GM23248 (cell line): ENCODE results near the gene UTS2R. TPM values are rescaled to one million over a fixed set of nuclear protein-coding genes. Genes with fewer than 3 reads are reported as not detected.

Source experiments
- DNase-seq: peaks from one replicate; pipeline ENCODE4 v3.0.0-alpha.2; 2015
- H2AFZ ChIP-seq: fragments of 200-600 bp; sonication (generic); 2 replicates; pipeline ENCODE4 v1.6.1; 2016; ENCODE audit warnings: antibody characterized with exemption
- H3F3A ChIP-seq: fragments of 200-600 bp; sonication (generic); 2 replicates; pipeline ENCODE4 v1.6.1; 2016; ENCODE audit warnings: mild to moderate bottlenecking, antibody characterized with exemption, mixed run types; ENCODE audit not compliant: insufficient read depth
- H3K27ac ChIP-seq: fragments of 200-600 bp; sonication (generic); 2 replicates; pipeline ENCODE4 v1.5.1; 2016; ENCODE audit warnings: mild to moderate bottlenecking
- H3K27me3 ChIP-seq: fragments of 200-600 bp; sonication (generic); replicated peaks from 2 replicates; pipeline ENCODE4 v1.6.1; 2016; ENCODE audit warnings: mild to moderate bottlenecking; ENCODE audit not compliant: insufficient read depth
- H3K36me3 ChIP-seq: fragments of 200-600 bp; sonication (generic); 2 replicates; pipeline ENCODE4 v1.6.1; 2016; ENCODE audit warnings: low read depth, mild to moderate bottlenecking
- H3K4me1 ChIP-seq: fragments of 200-600 bp; sonication (generic); 2 replicates; pipeline ENCODE4 v1.6.1; 2016; ENCODE audit warnings: mild to moderate bottlenecking; ENCODE audit not compliant: insufficient read depth
- H3K4me2 ChIP-seq: fragments of 200-600 bp; sonication (generic); one replicate; pipeline ENCODE4 v1.6.1; 2016; ENCODE audit warnings: mild to moderate bottlenecking; ENCODE audit not compliant: unreplicated experiment
- H3K4me3 ChIP-seq: fragments of 200-600 bp; sonication (generic); 2 replicates; pipeline ENCODE4 v1.5.1; 2016; ENCODE audit warnings: mild to moderate bottlenecking
- H3K79me2 ChIP-seq: fragments of 200-600 bp; sonication (generic); 2 replicates; pipeline ENCODE4 v1.6.1; 2016; ENCODE audit warnings: mild to moderate bottlenecking; ENCODE audit not compliant: insufficient read depth
- H3K9ac ChIP-seq: fragments of 200-600 bp; sonication (generic); 2 replicates; pipeline ENCODE4 v1.6.1; 2016; ENCODE audit warnings: mild to moderate bottlenecking
- H3K9me2 ChIP-seq: fragments of 200-600 bp; sonication (generic); 2 replicates; pipeline ENCODE4 v1.6.1; 2016; ENCODE audit warnings: mixed run types, mild to moderate bottlenecking, moderate library complexity; ENCODE audit not compliant: insufficient read depth
- H3K9me3 ChIP-seq: fragments of 200-600 bp; sonication (generic); one replicate; pipeline ENCODE4 v1.6.1; 2017; ENCODE audit warnings: low read depth
- H4K20me1 ChIP-seq: fragments of 200-600 bp; sonication (generic); 2 replicates; pipeline ENCODE4 v1.6.0; 2016; ENCODE audit not compliant: insufficient read depth
- EZH2 ChIP-seq: fragments of 200-600 bp; sonication (generic); IDR thresholded peaks from 2 replicates; pipeline ENCODE4 v1.6.1; 2018; ENCODE audit warnings: antibody characterized with exemption, mild to moderate bottlenecking; ENCODE audit not compliant: insufficient read depth, poor library complexity, severe bottlenecking
- EZH2phosphoT487 ChIP-seq: fragments of 200-600 bp; sonication (generic); IDR thresholded peaks from 2 replicates; pipeline ENCODE4 v1.6.1; 2018; ENCODE audit warnings: antibody characterized with exemption, moderate library complexity, mild to moderate bottlenecking, low read depth; ENCODE audit not compliant: insufficient read depth
- WGBS, 2 experiments: methylation state at CpG; one replicate each; pipeline ENCODE4 v1.1.6; 2015 to 2017; ENCODE audit warnings: low lambda C conversion rate in 2 of 2, low coverage in 1 of 2; ENCODE audit errors: missing lambda C conversion rate in 2 of 2; 5-methylcytosine and 5-hydroxymethylcytosine counted together
- in situ Hi-C: fragments of 300-500 bp; cut with MboI; formaldehyde crosslinking; loops from 2 replicates; pipeline ENCODE4 v1.15.0; 2020
- polyA plus RNA-seq: library from polyadenylated mRNA; unstranded; fragments of >200 nt; fragmentation: Nextera tagmentation; extraction: Ambion mirVana; gene quantifications from 2 replicates; pipeline ENCODE4 v1.2.1, GENCODE V29; 2016
- total RNA-seq: library from RNA; depleted of rRNA; stranded (reverse); fragments of >200 nt; shearing (Covaris generic); gene quantifications from 2 replicates; pipeline ENCODE4 v1.2.3, GENCODE V29; 2014

UTS2R gene
- total and polyA plus RNA-seq, 2 experiments from 2014 or later: not detected

- Histone ChIP-seq H3K9me2 (no peaks in the 10 kb centered on the region), H3K27ac (no peak overlapping the region), H3K4me2 (peak overlapping the region; percentile 21), H3K36me3 (no peaks in the 10 kb centered on the region), H3K27me3 (peaks cover 9% of the 10 kb centered on the region), H2AFZ (peak overlapping the region; percentile 60; the same call in 1 of the 2 replicates), H3F3A (no peaks in the 10 kb centered on the region), H3K9me3 (no peaks in the 10 kb centered on the region), H4K20me1 (no peaks in the 10 kb centered on the region), H3K4me3 (peak overlapping the region; percentile 78; the same call in 1 of the 2 replicates), H3K4me1 (peaks cover under 1% of the 10 kb centered on the region; the same call in 1 of the 2 replicates), H3K79me2 (no peaks in the 10 kb centered on the region), H3K9ac (peak overlapping the region; percentile 73; the same call in 1 of the 2 replicates)
- TF ChIP-seq EZH2: no peak
- DNase-seq: no peak
- 17 to 30% methylated on average over 8 to 24 of the region's 25 CpGs for WGBS, 2 experiments
- in situ Hi-C loops: no loop called here
These were observed 37.4 kb upstream of the UTS2R start for GRCh38 chr17:82334204-82334621.

- Histone ChIP-seq H3K4me2 (peak overlapping the region; percentile 69), H3K4me1 (peaks cover 5% of the 10 kb centered on the region; the same call in 1 of the 2 replicates), H3K9me3 (no peaks in the 10 kb centered on the region), H4K20me1 (no peaks in the 10 kb centered on the region), H3K4me3 (peak overlapping the region; percentile 65), H3K9ac (peak overlapping the region; percentile 44), H3K79me2 (no peaks in the 10 kb centered on the region), H3K27ac (no peak overlapping the region), H2AFZ (peak overlapping the region; percentile 60), H3F3A (no peaks in the 10 kb centered on the region), H3K27me3 (peaks cover 9% of the 10 kb centered on the region), H3K9me2 (no peaks in the 10 kb centered on the region), H3K36me3 (no peaks in the 10 kb centered on the region)
- peak; percentile 43 for DNase-seq
- in situ Hi-C loops: no loop called here
- TF ChIP-seq EZH2phosphoT487: no peak
- no peak for TF ChIP-seq EZH2
- WGBS, 2 experiments: 9 to 14% methylated on average over 12 to 16 of the region's 16 CpGs
These were observed 36.8 kb upstream of the UTS2R start for GRCh38 chr17:82334622-82335394.

- in situ Hi-C loops: no loop called here
- Histone ChIP-seq H3K79me2 (no peaks in the 10 kb centered on the region), H3F3A (no peaks in the 10 kb centered on the region), H3K27ac (no peak overlapping the region), H2AFZ (peak overlapping the region; percentile 87), H3K36me3 (no peaks in the 10 kb centered on the region), H3K27me3 (no peaks in the 10 kb centered on the region), H3K9me3 (no peaks in the 10 kb centered on the region), H3K4me3 (peak overlapping the region; percentile 64), H3K4me2 (peak overlapping the region; percentile 91), H3K9ac (peak overlapping the region; percentile 28), H3K9me2 (no peaks in the 10 kb centered on the region), H4K20me1 (no peaks in the 10 kb centered on the region), H3K4me1 (peaks cover 5% of the 10 kb centered on the region; the same call in 1 of the 2 replicates)
- no peak for TF ChIP-seq EZH2
- no peak for TF ChIP-seq EZH2phosphoT487
- DNase-seq: peak; percentile 86
- WGBS, 2 experiments: 3 to 4% methylated on average over 29 of the region's 29 CpGs
These were observed 32.5 kb upstream of the UTS2R start for GRCh38 chr17:82338858-82339633.

GRCh38 chr17:82339634-82340580 is 31.7 kb upstream of the UTS2R start:
- Histone ChIP-seq H3K9me3 (no peaks in the 10 kb centered on the region), H3K4me3 (peak overlapping the region; percentile 64), H3K27me3 (no peaks in the 10 kb centered on the region), H3K36me3 (no peaks in the 10 kb centered on the region), H3K4me2 (peak overlapping the region; percentile 91), H2AFZ (peak overlapping the region; percentile 87), H3K27ac (no peak overlapping the region), H3K79me2 (no peaks in the 10 kb centered on the region), H3K9me2 (no peaks in the 10 kb centered on the region), H3K9ac (peak overlapping the region; percentile 28), H4K20me1 (no peaks in the 10 kb centered on the region), H3F3A (no peaks in the 10 kb centered on the region), H3K4me1 (peaks cover 5% of the 10 kb centered on the region; the same call in 1 of the 2 replicates)
- WGBS, 2 experiments: 35 to 48% methylated on average over 8 to 10 of the region's 10 CpGs
- in situ Hi-C loops: no loop called here
- DNase-seq: no peak
- no peak for TF ChIP-seq EZH2
- no peak for TF ChIP-seq EZH2phosphoT487
